HL-60 (cell line): ENCODE measurements around the gene TMED6.

Source experiments
- DNase-seq, 2 experiments: peaks; one replicate each; pipeline ENCODE4 v3.0.0-alpha.2; 2010 to 2020; ENCODE audit warnings: low read depth in 1 of 2, low spot score in 1 of 2
- H3K27ac ChIP-seq: fragments of 250-450 bp; sonication (Bioruptor Pico); replicated peaks from 2 replicates; pipeline ENCODE4 v1.5.1; 2020; ENCODE audit warnings: mild to moderate bottlenecking, moderate library complexity
- H3K27me3 ChIP-seq: fragments of 250-450 bp; sonication (Bioruptor Pico); 2 replicates; pipeline ENCODE4 v1.5.1; 2021; ENCODE audit warnings: mild to moderate bottlenecking, moderate library complexity; ENCODE audit not compliant: insufficient read depth, poor library complexity, severe bottlenecking
- H3K4me3 ChIP-seq: replicated peaks from 2 replicates; pipeline ENCODE4 v1.5.1; 2011; ENCODE audit warnings: mild to moderate bottlenecking, control low read depth, low read length; ENCODE audit not compliant: insufficient read depth
- CTCF ChIP-seq: IDR thresholded peaks from one replicate; pipeline ENCODE4 v1.5.1; 2011; ENCODE audit warnings: low read length, control low read depth, inconsistent platforms; ENCODE audit not compliant: insufficient read depth
- GABPA ChIP-seq: IDR thresholded peaks from 2 replicates; pipeline ENCODE4 v1.6.1; 2012; ENCODE audit warnings: low read depth
- POLR2AphosphoS5 ChIP-seq: IDR thresholded peaks from 2 replicates; pipeline ENCODE4 v1.6.1; 2012; ENCODE audit warnings: low read depth
- REST ChIP-seq: IDR thresholded peaks from 2 replicates; pipeline ENCODE4 v1.6.1; 2012; ENCODE audit warnings: low read depth; ENCODE audit not compliant: insufficient replicate concordance
- SPI1 ChIP-seq: IDR thresholded peaks from 2 replicates; pipeline ENCODE4 v1.6.1; 2012; ENCODE audit warnings: low read depth, mild to moderate bottlenecking, borderline replicate concordance

Gene TMED6

GRCh38 chr16:69319381-69319780, 32.2 kb downstream of the TMED6 start:
- DNase-seq, result no peak
- H3K27me3 ChIP-seq, result no peaks in the 10 kb centered on the region
- H3K4me3 ChIP-seq, result no peak overlapping the region
- TF ChIP-seq CTCF (no peak), REST (no peak), POLR2AphosphoS5 (no peak), GABPA (no peak), SPI1 (no peak)
- H3K27ac ChIP-seq, result no peak overlapping the region

GRCh38 chr16:69318911-69319289, 32.7 kb downstream of the TMED6 start:
- Histone ChIP-seq H3K4me3 (no peak overlapping the region), H3K27ac (no peak overlapping the region), H3K27me3 (no peaks in the 10 kb centered on the region)
- no peak for DNase-seq
- no peak for TF ChIP-seq REST
- TF ChIP-seq GABPA, result no peak
- TF ChIP-seq SPI1, result no peak
- no peak for TF ChIP-seq CTCF
- no peak for TF ChIP-seq POLR2AphosphoS5

- H3K27me3 ChIP-seq, result no peaks in the 10 kb centered on the region
- TF ChIP-seq CTCF, result no peak
- TF ChIP-seq REST, result no peak
- no peak for TF ChIP-seq POLR2AphosphoS5
- TF ChIP-seq GABPA, result no peak
- no peak for TF ChIP-seq SPI1
- no peak for DNase-seq
- H3K27ac ChIP-seq, result no peak overlapping the region
- no peak overlapping the region for H3K4me3 ChIP-seq
These were observed 33.2 kb downstream of the TMED6 start for GRCh38 chr16:69318177-69318910.
